IPS-NIHi7 (cell line): Measurements from ENCODE around the gene BCORL1.

Experiments used
- DNase-seq: peaks from one replicate; pipeline ENCODE4 v3.0.0; 2012; ENCODE audit warnings: mixed read lengths; ENCODE audit errors: extremely low spot score

BCORL1 gene

DNA sequence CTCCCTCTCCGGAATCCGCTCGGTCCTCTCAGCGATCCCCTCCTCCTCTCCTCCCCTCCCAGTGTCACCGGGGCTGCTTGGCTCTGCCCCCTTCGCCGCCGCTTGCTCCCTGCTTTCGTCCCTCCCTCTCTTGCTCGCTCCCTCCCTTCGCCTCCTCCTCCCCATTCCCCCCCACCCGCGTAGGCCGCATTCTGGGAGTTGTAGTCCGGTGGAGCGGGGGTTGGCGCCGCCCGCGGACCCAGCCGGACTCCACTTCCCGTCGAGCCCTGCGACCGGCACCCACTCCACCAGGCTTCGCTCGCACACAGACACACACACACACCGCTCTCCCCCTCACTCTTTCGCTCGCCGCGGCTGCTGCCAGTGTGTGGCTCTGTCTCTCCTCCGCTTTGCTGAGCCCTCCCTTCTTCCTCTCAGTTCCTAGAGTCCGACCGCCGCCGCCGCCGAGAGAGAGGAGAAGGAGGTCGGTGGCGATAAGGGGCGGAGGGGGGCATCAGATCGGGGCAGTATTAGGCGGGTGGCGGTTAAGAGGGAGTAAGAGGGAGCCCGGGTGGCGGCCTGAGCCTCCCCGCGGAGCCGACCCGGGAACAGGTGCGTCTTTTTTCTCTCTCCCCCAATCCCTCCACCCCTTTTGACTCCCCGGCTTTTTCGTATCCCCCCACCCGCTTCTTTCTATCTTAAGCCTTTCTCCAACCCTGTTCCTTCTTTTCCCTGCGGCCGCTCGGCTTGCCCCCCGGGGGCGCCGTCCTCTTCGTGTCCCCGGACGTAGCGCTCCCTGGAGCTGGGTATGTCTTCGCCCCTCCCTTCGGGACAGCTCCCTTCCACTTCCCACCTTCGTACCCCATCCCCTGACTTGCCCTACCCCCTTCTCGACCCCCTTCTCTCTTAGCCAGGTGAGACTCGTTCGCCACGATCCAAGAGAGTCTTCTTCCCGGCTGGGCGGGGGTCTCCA, at the start of gene BCORL1:
Gene BCORL1 (plus strand): TSS at position 336 of the 952 bp plus-strand sequence. CDS start 22,597 bp downstream, outside the sequence.
- peak; percentile 95 for DNase-seq

- no peak for DNase-seq
Observed at GRCh38 chrX:129932821-129933321, 49.6 kb upstream of the BCORL1 start.

DNA sequence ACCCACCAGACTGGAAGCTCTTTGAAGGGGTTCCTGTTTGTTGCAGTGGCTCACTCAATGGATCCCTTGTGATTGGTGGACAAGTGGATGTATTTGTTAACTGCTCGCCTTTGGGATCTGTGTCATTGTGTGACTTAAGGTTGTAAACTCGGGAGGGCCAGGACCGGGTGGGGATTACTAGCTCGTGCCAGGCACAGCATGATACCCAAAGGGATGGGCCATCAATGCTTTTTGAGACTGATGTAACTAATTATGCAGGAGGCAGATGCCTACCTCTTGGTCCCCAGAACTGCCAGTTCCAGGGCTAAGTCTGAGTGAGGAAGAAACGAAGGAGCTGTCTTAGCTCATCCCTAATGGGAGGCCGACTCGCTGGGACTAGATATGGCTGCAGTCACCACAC, 48.7 kb upstream of the BCORL1 start:
- DNase-seq, result no peak

GRCh38 chrX:129934461-129934860, 48.0 kb upstream of the BCORL1 start:
- no peak for DNase-seq

DNA sequence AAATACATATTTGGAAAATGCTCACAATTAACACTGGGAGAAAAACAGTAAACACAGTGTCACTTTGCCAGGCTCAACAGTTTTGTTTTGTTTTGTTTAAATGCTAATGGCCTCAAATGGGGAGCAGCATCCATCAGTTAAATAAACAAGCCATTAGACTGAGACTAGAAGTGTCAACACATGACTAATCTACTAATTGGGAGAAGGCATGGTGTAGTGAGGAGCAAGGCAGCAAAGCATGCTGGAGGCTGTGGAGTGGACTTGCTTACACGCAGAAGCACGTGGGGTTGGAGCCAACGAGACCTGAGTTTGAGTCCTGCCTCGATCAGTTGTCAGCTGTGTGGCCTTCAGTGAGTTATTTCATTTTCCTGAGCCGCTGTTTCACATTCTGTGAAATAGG, 47.5 kb upstream of the BCORL1 start:
- DNase-seq, result no peak

- no peak for DNase-seq
Observed at GRCh38 chrX:129938081-129938480, 44.4 kb upstream of the BCORL1 start.

GRCh38 chrX:129939986-129940385, 42.4 kb upstream of the BCORL1 start:
- DNase-seq, result no peak

DNA sequence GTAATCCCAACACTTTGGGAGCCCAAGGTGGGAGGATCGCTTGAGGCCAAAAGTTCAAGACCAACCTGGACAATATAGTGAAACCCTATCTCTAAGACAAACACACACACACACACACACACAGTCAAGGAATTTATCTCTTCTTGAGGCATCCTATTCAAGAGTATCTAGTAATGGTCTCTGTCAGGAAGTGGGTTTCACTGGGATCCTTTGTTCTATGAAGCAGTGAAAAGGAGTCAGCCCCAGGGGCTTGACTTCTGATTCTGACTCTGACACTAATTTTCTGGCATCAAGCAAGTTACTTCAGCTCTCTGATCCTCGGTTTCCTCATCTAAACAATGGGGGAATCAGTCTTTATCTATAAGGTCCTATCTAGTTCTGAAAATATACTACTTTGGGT, 41.7 kb upstream of the BCORL1 start:
- no peak for DNase-seq

DNA sequence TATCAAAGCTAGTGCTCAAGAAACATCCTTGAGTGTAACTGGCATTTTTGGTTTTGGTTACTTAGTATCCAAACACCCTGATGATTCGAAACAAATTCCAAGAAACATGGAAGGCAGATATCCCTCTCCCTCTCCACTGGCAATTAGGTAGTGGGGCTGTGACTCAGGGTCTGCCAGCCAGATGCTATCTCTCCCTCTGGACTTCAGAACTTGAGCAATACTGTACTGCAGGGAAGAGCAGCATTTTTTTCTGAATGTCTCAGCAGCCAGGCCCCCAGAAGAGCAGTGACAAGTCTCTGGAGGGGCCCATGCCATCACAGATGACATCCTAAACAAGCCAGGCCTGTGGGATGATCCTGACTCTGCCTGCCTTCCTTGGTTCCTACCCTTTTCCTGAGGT, 37.3 kb upstream of the BCORL1 start:
- no peak for DNase-seq

DNA sequence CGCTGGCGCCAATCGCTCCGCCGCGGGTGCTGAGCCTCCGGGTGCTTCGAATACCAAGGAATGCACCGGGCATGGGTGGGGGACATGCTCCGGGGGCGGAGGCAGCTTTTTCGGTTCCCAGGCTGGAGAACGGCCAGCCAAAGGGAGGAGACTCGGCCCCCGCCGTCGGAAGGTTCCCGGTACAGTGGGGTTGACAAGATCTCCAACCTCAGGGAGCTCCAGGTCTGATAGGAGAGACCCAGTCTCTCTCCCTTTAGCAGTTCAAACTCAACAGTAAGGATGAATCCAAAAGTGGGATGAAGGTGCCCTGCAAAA, 29.1 kb upstream of the BCORL1 start:
- DNase-seq, result no peak

DNA sequence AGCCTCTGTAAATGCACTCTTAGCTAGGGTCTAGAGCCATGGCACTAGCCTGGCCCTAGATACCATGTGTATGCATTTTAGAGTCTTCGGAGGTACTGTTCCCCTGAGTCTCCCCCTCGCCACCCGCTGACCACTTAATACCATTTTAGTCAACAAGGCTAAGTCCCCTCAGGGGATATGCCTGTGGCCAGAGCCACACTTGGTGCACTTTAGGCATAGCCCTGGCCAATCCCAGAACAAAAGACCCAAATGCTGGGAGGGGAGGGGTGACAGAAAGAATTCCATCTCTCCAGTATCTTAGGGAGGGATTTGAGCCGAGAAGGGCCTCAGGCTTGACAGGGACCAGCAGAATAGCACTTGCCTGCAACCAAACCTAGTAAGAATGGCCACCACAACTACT, 28.6 kb upstream of the BCORL1 start:
- no peak for DNase-seq

GRCh38 chrX:129954804-129955203, 27.6 kb upstream of the BCORL1 start:
- no peak for DNase-seq

GRCh38 chrX:129955682-129956081, 26.8 kb upstream of the BCORL1 start:
- no peak for DNase-seq

DNA sequence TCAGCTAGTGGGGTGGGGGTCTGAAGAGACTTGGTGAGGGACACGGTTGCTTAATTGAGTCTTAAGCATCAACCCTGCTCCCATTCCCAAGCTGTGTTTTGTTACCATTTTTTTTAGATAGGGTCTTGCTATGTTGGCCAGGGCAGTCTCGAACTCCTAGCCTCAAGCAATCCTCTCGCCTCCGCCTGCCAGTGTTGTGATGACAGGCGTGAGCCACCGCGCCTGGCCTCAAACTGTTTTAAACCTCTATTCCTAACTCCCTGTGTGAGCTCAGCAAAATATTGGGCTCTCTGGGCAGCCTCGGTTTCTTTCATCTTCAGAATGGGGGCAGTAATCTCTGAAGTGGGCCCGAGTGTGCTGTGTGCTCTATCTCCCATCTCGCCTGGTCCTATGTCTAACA, 26.3 kb upstream of the BCORL1 start:
- DNase-seq, result no peak

- no peak for DNase-seq
Observed at GRCh38 chrX:129956765-129957164, 25.7 kb upstream of the BCORL1 start.

DNA sequence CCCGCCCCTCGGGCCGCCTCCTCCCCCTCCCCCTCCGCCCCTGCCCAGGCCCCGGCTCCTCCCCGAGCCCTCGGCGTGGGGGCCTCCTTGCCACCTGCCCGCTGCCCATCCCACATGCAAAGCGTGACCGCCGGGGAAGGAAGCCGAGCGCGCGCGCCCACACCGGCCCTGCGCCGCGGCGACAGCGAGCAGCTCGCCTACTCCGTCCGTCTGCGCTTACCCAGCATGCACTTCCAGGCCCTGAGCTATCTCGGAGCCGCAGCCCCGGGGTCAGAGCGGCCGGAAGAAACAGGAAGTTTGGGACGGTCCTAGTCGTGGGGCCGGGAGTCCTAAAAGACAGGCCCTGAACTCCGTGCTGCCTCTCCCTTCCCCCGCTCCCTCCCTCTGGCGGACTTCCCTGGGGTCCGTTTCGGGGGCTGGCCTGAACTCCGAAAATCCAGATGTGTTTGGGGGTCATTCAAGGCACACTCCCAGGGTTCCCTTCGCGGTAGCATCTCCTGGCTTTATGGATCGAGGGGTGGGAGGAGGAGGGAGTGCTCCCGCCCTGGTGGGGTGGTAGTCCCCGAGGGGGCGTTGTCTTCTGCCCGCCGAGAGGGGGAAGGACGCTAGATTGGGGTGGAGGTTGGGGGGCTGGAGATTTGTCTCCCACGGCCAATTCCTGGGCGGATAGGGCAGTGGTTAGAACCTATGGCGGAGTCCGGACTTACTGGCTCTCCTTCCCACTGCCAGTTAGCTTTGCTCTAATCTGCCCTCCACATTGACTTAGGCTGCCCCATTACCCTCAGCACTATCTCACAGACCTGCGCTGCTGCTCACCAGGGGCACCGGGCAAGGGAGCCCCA, 25.0 kb upstream of the BCORL1 start:
- peak; percentile 84 for DNase-seq

GRCh38 chrX:129958083-129958465, 24.4 kb upstream of the BCORL1 start:
- no peak for DNase-seq

DNA sequence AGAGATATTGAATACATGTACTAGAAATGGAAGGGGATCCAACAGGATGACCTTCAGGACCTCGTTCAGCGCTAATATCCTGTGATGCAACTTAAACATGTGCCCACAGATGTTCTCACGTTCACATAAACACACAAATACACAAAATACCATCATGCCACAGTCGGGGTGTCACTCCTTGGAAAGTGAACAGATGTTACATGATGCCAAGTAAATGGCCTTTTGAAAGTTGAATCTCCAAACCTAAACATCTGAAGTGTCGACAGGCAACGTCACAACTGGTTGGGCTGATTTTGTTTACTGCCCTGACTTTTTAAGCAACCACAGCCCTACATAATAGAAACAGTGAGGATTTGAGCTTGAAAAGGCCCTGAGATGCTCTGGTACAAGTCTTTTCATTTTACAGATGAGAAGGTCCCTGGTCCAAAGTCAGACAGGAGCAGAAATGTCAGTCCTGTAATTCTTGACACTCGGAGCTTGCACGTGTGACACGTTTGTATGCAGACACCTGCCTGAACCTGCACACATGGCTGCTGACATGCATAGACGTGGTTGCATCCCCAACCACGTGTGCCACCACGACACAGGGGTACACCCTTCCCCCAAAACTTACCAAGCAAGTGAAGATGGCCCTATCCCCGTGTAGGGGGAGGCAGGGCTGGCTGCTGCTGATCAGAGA, 23.5 kb upstream of the BCORL1 start:
- DNase-seq, result no peak

GRCh38 chrX:129959493-129959832, 23.0 kb upstream of the BCORL1 start:
- DNase-seq, result peak; percentile 58

DNA sequence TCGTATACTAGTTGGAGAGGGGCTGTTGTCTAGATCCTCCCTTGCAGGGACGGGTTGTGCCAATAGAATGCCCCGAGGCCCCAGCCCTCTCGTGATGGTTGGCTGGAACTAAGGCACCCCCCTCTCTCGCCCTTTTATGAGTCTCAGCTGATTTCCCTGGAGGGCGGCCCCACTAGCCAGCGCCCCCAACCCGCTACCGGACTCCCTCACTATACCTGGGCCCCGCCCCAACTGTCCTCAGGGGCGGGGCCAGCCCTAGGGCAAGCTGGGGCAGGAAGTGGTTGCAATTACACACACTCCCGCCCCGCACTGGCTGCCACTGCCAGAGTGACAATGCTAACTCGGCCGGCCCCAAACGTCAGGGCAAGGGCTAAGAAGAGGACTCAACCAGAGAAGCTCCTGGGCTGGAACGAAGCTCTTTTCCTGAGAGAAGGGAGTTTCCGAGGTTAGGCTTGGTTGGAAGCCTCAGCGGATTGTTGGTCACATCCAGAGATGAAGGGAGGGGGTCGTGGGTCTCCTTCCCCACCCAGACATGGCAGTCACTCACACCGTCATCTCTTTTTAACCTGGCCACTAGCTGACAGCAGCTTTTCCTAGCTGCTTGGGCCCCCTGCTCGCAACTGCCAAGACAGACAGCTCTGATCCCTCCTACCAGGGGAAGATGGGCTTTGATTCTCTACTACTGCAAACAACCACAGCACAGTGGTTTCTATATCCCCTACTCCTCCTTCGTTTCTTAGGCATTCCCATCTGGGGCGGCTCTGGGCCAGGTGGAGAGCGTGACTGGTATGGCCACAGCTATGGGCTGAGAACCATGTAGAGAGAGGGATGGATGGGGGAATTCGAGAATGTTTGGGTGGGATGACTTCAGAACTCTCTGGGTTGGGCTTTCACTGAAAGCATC, 21.0 kb upstream of the BCORL1 start:
- DNase-seq, result peak; percentile 88

GRCh38 chrX:129963729-129964128, 18.7 kb upstream of the BCORL1 start:
- DNase-seq, result no peak
